Stimulated activated naive B cell treated with anti-CD40 and anti-IgM and Interleukin-4, amounts not matched to agents 10 μg/mL and 1 μg/mL and 100 μg/mL, for 72 hours (primary cell): ENCODE data around the gene C1S.
A peak's percentile ranks its signal among the peaks of the same experiment; 100 is the strongest.
"Not testable (repeated sequence)": the region's sequence is repeated elsewhere in the genome, so short reads cannot be mapped to it uniquely, and the experiment has no call there.

Experiments used
- ATAC-seq, 2 donors: fragments of 150-1000 bp; cut with Tn5 transposase; replicated peaks; 2 replicates each; pipeline ENCODE4 v1.10.0; 2021; ENCODE audit warnings: moderate library complexity in 1 of 2
- DNase-seq: peaks from one replicate; pipeline ENCODE4 v3.0.0; 2021
- H3K27ac Mint-ChIP-seq: one replicate; pipeline ENCODE4 v1.8.0; 2022; ENCODE audit warnings: mild to moderate bottlenecking, mixed read lengths
- H3K27me3 Mint-ChIP-seq, 2 donors: one replicate each; pipeline ENCODE4 v1.8.0; 2022; ENCODE audit warnings: mixed read lengths in 2 of 2
- H3K36me3 Mint-ChIP-seq, 2 donors: one replicate each; pipeline ENCODE4 v1.8.0; 2022; ENCODE audit warnings: mixed read lengths in 2 of 2, mild to moderate bottlenecking in 1 of 2
- H3K4me1 Mint-ChIP-seq, 2 donors: one replicate each; pipeline ENCODE4 v1.8.0; 2022; ENCODE audit warnings: mixed read lengths in 2 of 2, mild to moderate bottlenecking in 1 of 2
- H3K4me3 Mint-ChIP-seq, 2 donors: one replicate each; pipeline ENCODE4 v1.8.0; 2022; ENCODE audit warnings: mild to moderate bottlenecking in 2 of 2, mixed read lengths in 2 of 2, moderate library complexity in 1 of 2
- H3K9me3 Mint-ChIP-seq, 2 donors: one replicate each; pipeline ENCODE4 v1.8.0; 2022; ENCODE audit warnings: mixed read lengths in 2 of 2, mild to moderate bottlenecking in 1 of 2

Gene C1S

DNA sequence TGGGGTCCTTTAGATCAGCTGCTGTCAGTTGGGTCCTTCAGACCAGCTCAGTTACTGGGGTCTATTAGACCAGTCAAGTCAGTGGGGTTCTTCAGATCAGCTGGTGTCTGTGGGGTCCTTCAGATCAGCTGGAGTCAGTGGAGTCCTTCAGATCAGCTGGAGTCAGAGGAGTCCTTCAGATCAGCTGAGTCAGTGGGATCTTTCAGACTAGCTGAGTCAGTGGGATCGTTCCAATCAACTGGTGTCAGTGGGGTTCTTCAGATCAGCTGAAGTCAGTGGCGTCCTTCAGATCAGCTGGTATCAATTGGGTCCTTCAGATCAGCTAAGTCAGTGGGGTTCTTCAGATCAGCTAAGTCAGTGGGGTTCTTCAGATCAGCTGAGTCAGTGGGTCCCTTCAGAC lies 27.5 kb upstream of the C1S start:
- Mint-ChIP-seq H3K4me3 (no peak overlapping the region), H3K36me3 (no peaks in the 10 kb centered on the region), H3K27me3 (peaks cover 0 to 4% of the 10 kb centered on the region in 2 donors), H3K27ac (no peak overlapping the region), H3K9me3 (no peaks in the 10 kb centered on the region), H3K4me1 (peaks cover 0 to 3% of the 10 kb centered on the region in 2 donors)
- DNase-seq (no peak), ATAC-seq (no peak)

DNA sequence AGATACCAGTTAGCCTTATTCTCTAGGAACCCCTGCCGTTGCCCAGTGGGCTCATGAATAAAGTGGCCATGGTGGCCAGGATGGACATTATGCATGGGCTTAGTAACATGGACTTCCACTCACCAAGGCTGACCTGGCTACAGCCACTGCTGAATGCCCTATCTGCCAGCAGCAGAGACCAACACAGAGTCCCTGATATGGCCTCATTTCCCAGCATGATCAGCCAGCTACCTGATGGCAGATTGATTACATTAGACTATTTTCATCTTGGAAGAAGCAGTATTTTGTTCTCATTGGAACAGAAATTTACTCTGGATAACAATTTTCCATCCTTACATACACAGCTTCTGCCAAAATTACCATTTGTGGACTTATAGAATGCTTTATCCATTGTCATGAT lies 26.1 kb upstream of the C1S start:
- Mint-ChIP-seq H3K27ac (no peak overlapping the region), H3K4me1 (peaks cover 0 to 3% of the 10 kb centered on the region in 2 donors), H3K9me3 (no peaks in the 10 kb centered on the region), H3K36me3 (no peaks in the 10 kb centered on the region), H3K27me3 (peaks cover 0 to 4% of the 10 kb centered on the region in 2 donors), H3K4me3 (no peak overlapping the region)
- ATAC-seq, result no peak
- no peak for DNase-seq

DNA sequence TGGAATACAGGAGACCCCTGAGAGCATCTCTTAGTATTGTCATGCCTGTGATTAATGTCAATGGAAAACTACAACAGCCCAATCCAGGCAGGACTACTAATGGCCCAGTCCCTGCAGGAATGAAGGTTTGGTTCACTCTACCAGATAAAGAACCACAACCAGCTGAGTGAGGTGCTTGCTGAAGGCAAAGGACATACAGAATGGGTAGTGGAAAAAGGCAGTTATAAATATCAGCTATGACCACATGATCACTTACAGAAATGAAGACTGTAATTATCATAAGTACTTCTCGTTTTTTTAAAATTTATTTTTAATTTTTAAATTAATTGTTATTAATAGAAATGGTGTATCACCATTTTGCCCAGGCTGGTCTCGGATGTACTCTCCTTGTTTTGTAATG lies 25.1 kb upstream of the C1S start:
- Mint-ChIP-seq H3K36me3 (no peaks in the 10 kb centered on the region), H3K4me3 (no peak overlapping the region), H3K27ac (no peak overlapping the region), H3K4me1 (peaks cover 0 to 3% of the 10 kb centered on the region in 2 donors), H3K27me3 (peaks cover 0 to 4% of the 10 kb centered on the region in 2 donors), H3K9me3 (no peaks in the 10 kb centered on the region)
- DNase-seq (no peak), ATAC-seq (no peak)

DNA sequence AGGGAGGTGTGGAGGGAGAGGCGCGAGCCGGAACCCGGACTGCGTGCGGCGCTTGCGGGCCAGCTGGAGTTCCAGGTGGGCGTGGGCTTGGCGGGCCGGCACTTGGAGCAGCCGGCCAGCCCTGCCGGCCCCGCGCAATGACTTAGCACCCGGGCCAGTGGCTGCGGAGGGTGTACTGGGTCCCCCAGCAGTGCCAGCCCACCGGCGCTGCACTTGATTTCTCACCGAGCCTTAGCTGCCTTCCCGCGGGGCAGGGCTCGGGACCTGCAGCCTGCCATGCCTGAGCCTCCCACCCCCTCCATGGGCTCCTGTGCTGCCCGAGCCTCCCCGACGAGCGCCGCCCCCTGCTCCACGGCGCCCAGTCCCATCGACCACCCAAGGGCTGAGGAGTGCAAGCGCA lies 23.1 kb upstream of the C1S start:
- not testable (repeated sequence) for H3K4me3 Mint-ChIP-seq, ATAC-seq, H3K4me1 Mint-ChIP-seq

DNA sequence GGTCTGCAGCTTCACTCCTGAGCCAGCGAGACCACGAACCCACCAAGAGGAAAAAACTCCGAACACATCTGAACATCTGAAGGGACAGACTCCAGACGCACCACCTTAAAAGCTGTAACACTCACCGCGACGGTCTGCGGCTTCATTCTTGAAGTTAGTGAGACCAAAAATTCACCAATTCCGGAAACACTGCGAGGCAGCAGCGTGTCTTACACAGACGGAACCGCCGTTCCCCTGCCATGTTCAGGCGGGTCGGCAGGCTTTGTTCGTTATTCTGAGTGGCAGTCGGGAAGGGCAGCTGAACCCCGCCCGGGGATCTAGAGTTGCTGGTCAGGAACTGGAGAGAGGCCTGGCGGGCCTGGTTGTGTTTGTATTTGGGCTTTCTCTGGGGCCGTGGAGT lies 21.9 kb upstream of the C1S start:
- no peaks in the 10 kb centered on the region for H3K9me3 Mint-ChIP-seq
- no peak for ATAC-seq
- no peak overlapping the region for H3K4me3 Mint-ChIP-seq
- no peak overlapping the region for H3K27ac Mint-ChIP-seq
- peaks cover 0 to 3% of the 10 kb centered on the region in 2 donors for H3K4me1 Mint-ChIP-seq
- H3K36me3 Mint-ChIP-seq, result no peaks in the 10 kb centered on the region
- no peaks in the 10 kb centered on the region for H3K27me3 Mint-ChIP-seq
- DNase-seq, result no peak

More for the DNA sequence above, 23.1 kb upstream of the C1S start:
- H3K36me3 Mint-ChIP-seq, H3K9me3 Mint-ChIP-seq, H3K27me3 Mint-ChIP-seq, DNase-seq, H3K27ac Mint-ChIP-seq: not testable (repeated sequence)

DNA sequence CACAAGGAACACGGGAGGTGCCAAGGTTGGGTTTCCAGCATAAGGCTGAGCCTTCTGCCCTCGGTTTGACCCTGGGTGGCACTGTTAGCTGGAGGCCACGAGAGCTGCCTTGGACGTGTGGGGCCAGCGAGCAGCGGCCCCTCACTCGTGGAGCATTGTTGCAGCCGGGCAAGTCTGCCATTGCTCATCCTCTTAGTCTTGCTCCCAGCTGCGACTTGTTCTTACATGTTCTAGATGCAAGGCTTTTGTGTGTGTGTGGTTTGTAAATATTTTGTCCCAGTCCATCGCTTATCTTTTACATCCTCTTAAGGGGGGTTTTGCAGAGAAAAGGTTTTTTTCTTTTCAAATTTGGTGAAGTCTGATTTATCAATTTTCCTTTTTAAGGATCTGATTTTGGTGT lies 21.1 kb upstream of the C1S start:
- no peaks in the 10 kb centered on the region for H3K27me3 Mint-ChIP-seq
- no peak overlapping the region for H3K4me3 Mint-ChIP-seq
- no peaks in the 10 kb centered on the region for H3K9me3 Mint-ChIP-seq
- H3K4me1 Mint-ChIP-seq, result peaks cover 0 to 3% of the 10 kb centered on the region in 2 donors
- no peaks in the 10 kb centered on the region for H3K36me3 Mint-ChIP-seq
- H3K27ac Mint-ChIP-seq, result no peak overlapping the region
- no peak for ATAC-seq
- no peak for DNase-seq

DNA sequence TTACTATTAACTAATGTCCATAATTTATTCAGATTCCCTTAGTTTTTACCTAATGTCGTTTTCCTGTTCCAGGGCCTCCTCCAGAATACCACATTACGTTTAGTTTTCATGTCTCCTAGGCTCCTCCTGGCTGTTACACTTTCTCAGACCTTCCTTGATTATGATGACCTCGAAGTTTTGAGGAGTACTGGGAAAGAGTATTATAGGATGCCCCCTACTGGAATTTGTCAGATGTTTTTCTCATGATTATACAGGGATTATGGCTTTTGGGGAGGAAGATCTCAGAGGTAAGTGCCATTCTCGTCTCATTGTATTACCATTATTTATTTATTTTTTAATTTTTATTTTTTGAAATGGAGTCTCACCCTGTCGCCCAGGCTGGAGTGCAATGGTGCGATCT lies 17.7 kb upstream of the C1S start:
- DNase-seq (no peak), ATAC-seq (no peak)
- Mint-ChIP-seq H3K27ac (no peak overlapping the region), H3K4me1 (no peaks in the 10 kb centered on the region), H3K27me3 (no peaks in the 10 kb centered on the region), H3K9me3 (no peaks in the 10 kb centered on the region), H3K36me3 (no peaks in the 10 kb centered on the region), H3K4me3 (no peak overlapping the region)

DNA sequence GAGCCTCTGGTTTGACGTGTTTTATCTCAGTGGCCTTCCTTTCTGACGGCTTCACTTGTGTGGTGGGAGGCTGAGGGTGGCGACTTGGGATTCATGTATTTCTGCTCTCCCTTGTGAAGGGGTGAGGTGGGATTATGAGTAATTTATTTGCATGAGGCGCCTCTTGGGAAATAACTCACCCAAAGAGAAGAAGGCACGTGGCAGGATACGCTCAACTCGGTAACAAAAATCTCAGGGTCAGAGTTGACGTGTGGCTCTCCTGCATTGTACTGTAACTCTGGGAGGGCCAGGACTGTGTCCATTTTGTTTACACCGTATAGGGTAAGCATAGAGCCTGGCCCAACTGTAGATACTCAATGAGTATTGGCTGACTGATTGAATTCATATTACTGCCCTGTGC lies 14.6 kb upstream of the C1S start:
- Mint-ChIP-seq H3K9me3 (no peaks in the 10 kb centered on the region), H3K36me3 (no peaks in the 10 kb centered on the region)
- peak in 1 of 2 donors; percentile 18 for ATAC-seq

DNA sequence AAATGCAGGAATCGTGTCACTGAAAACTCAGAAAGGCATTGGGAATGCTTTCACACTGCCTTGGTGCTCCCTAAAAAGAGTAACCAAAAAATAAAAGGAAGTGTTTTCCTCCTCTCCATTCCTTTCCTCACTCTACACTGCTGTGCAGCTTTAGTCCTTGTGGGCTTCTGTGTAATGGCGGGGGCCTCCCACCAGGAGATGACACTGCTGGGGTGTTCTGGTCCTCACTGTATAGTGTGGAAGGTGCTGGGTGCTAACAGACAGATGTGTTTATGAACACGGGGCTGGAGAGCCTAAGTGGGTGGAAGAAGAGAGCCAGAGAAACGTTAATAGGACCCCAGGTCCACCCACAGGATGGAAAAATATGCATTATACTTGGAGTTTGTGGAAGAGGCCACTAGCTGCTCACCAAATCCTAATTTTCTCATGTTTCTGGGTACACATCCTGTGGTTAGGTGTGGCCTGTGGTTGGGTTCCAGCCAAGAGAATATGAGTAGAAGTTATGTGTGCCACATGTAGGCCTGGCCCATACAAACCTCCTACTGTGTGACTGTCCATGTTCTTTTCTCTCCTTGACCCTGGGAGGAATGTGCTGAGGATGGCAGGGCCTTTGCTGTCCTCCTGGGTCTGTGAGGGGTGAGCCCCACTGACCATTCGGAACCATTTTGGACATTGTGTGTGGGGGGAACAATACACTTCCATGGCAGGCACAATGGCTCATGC lies 14.0 kb upstream of the C1S start:
- no peak for DNase-seq
- H3K4me1 Mint-ChIP-seq, result no peaks in the 10 kb centered on the region
- H3K9me3 Mint-ChIP-seq, result no peaks in the 10 kb centered on the region
- no peak overlapping the region for H3K4me3 Mint-ChIP-seq
- H3K36me3 Mint-ChIP-seq, result no peaks in the 10 kb centered on the region
- no peak for ATAC-seq
- peaks cover 5% of the 10 kb centered on the region in 2 donors for H3K27me3 Mint-ChIP-seq
- no peak overlapping the region for H3K27ac Mint-ChIP-seq

More for the DNA sequence above, 14.6 kb upstream of the C1S start:
- DNase-seq, result no peak
- peaks cover 0 to 5% of the 10 kb centered on the region in 2 donors for H3K27me3 Mint-ChIP-seq
- no peaks in the 10 kb centered on the region for H3K4me1 Mint-ChIP-seq
- no peak overlapping the region for H3K4me3 Mint-ChIP-seq
- H3K27ac Mint-ChIP-seq, result no peak overlapping the region

DNA sequence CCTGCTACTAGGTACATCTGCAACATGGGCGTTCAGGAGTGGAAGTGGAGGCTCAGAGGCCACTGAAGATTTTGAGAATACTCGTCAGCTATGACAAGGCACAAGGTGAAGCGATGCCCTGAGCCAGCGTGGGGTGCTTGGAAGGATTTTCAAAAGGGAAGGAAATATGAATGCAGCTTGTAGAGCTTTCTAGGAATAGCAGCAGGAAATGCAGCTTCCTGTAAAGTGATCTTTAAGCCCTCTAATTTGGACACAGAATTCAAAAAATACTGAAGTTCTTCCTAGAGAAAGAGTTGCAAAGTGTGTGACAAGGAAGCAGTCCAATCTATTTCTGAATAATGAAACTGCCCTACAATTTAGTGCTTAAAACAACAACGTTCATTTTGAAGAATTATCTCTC lies 13.2 kb upstream of the C1S start:
- ATAC-seq (no peak), DNase-seq (no peak)
- peaks cover 10% of the 10 kb centered on the region in 2 donors for H3K27me3 Mint-ChIP-seq
- H3K4me1 Mint-ChIP-seq, result no peaks in the 10 kb centered on the region
- no peak overlapping the region for H3K27ac Mint-ChIP-seq
- H3K9me3 Mint-ChIP-seq, result no peaks in the 10 kb centered on the region
- H3K36me3 Mint-ChIP-seq, result no peaks in the 10 kb centered on the region
- no peak overlapping the region for H3K4me3 Mint-ChIP-seq

DNA sequence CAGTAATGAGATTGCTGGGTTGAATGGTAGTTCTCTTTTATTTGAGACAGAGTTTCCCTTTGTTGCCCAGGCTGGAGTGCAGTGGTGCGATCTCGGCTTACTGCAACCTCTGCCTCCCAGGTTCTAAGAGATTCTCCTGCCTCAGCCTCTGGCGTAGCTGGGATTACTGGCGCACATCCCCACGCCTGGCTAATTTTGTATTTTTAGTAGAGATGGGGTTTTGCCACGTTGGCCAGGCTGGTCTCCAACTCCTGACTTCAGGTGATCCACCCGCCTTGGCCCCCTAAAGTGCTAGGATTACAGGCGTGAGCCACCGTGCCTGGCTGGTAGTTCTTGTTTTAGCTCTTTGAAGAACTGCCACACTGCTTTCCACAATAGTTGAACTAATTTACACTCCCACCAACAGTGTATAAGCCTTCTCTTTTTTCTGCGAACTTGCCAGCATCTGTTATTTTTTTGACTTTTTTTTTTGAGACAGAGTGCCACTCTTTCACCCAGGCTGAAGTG lies 11.0 kb upstream of the C1S start:
- ATAC-seq, H3K9me3 Mint-ChIP-seq, H3K4me3 Mint-ChIP-seq, H3K4me1 Mint-ChIP-seq, DNase-seq, H3K36me3 Mint-ChIP-seq, H3K27ac Mint-ChIP-seq: not testable (repeated sequence)
- H3K27me3 Mint-ChIP-seq, result peaks cover 21 to 30% of the 10 kb centered on the region in 2 donors

DNA sequence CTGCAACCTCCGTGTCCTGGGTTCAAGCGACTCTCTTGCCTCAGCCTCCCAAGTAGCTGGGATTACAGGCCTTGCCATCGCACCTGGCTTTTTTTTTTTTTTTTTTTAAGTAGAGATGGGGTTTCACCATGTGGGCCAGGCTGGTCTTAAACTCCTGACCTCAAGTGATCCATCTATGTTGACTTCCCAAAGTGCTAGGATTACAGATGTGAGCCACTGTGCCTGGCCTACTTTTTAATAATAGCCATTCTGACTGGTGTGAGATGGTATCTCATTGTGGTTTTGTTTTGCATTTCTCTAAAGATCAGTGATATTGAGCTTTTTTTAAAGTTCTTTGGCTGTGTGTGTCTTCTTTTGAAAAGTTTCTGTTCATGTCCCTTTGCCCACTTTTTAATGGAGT lies 10.5 kb upstream of the C1S start:
- not testable (repeated sequence) for DNase-seq, H3K4me1 Mint-ChIP-seq, H3K36me3 Mint-ChIP-seq, H3K27ac Mint-ChIP-seq, ATAC-seq, H3K9me3 Mint-ChIP-seq, H3K4me3 Mint-ChIP-seq
- peaks cover 22 to 34% of the 10 kb centered on the region in 2 donors for H3K27me3 Mint-ChIP-seq

DNA sequence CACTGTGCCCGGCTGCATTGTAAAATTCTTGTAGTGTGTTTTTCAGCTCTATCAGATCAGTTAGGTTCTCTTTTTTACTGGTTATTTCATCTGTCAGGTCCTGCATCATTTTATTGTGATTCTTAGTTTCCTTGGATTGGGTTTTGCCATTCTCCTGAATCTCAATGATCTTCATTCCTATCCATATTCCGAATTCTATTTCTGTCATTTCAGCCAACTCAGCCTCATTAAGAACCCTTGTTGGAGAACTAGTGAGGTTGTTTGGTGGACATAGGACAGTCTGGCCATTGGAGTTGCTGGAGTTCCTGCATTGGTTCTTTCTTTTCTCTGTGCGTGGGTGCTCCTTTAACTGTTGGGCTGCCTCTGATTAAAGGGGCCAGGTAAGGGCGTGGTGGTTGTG lies 5.6 kb upstream of the C1S start:
- H3K27me3 Mint-ChIP-seq, result peaks cover 51 to 77% of the 10 kb centered on the region in 2 donors
- ATAC-seq (no peak), DNase-seq (no peak)
- H3K36me3 Mint-ChIP-seq, result no peaks in the 10 kb centered on the region
- H3K4me1 Mint-ChIP-seq, result no peaks in the 10 kb centered on the region
- no peak overlapping the region for H3K4me3 Mint-ChIP-seq
- H3K9me3 Mint-ChIP-seq, result no peaks in the 10 kb centered on the region
- no peak overlapping the region for H3K27ac Mint-ChIP-seq

DNA sequence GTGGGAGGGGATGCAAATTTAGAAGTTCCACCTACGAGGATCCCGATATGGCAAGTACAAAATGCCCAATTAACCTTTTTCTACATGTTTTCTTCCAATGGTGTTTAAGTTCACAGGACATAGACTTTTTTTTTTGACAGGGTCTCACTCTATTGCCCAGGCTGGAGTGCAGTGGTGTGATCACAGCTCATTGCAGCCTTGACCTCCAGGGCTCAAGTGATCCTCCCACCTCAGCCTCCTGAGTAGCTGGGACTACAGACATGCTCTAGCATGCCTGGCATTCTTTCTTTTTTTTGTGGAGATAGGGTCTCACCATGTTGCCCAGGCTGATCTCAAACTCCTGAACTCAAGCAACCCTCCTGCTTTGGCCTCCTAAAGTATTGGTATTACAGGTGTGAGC lies 4.8 kb upstream of the C1S start:
- H3K27me3 Mint-ChIP-seq, result peaks cover 59 to 81% of the 10 kb centered on the region in 2 donors
- H3K4me3 Mint-ChIP-seq, DNase-seq, H3K36me3 Mint-ChIP-seq, H3K27ac Mint-ChIP-seq, H3K9me3 Mint-ChIP-seq, ATAC-seq, H3K4me1 Mint-ChIP-seq: not testable (repeated sequence)

DNA sequence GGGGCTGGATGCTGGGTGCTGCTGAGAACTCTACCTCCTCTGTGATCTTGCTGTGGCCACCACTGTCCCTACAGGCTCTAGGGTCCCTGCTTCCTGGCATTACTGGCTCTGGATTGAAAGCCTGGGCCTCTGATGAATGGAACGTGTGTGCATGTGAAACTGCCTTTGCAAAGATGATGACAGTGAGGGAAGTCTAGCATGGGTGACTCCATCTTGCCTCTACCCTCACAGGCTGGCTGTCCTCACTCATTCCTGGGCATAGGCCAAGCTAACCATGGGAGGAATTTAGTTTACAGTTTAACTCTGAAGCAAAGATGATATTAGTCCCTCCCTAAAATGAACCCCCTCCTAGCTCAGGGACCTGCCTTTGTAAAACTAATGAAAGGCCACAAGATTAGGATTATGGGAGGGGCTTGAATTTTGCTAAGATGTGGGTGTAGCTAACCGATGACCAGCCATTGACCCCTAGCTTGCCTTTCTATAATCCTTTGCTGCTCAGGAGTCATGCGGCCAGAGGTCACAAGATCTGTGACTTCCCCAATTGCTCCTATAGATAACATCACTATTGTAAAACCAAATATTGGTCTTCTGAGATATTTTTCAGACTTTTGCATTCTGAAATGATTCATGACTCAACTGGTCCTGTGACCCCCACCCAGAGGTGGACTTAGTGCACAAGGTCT lies 2.2 kb upstream of the C1S start:
- Mint-ChIP-seq H3K27me3 (peaks cover 51 to 74% of the 10 kb centered on the region in 2 donors), H3K27ac (no peak overlapping the region), H3K4me3 (no peak overlapping the region), H3K9me3 (no peaks in the 10 kb centered on the region), H3K4me1 (no peaks in the 10 kb centered on the region), H3K36me3 (no peaks in the 10 kb centered on the region)
- ATAC-seq (no peak), DNase-seq (no peak)
